Stimulated activated CD8-positive, alpha-beta memory T cell treated with anti-CD3 and anti-CD28 coated beads, Interleukin-12 subunit alpha, Interleukin-12 subunit beta, amount 100 ng/mL, for 24 hours (primary cell): ENCODE results near the gene SPATA20.

Experiments
- DNase-seq: peaks from one replicate; pipeline ENCODE4 v3.0.0-alpha.2; 2020; ENCODE audit errors: extremely low read depth

The SPATA20 gene

GRCh38 chr17:50578173-50578572, 31.2 kb downstream of the SPATA20 start:
- no peak for DNase-seq

- DNase-seq = no peak
These were observed 32.4 kb downstream of the SPATA20 start for GRCh38 chr17:50579399-50579798.

GRCh38 chr17:50580646-50581045, 33.7 kb downstream of the SPATA20 start:
- DNase-seq = no peak

- no peak for DNase-seq
These were observed 34.3 kb downstream of the SPATA20 start for GRCh38 chr17:50581316-50581715.

GRCh38 chr17:50582741-50583140, 35.8 kb downstream of the SPATA20 start:
- DNase-seq = no peak

- no peak for DNase-seq
These were observed 36.7 kb downstream of the SPATA20 start for GRCh38 chr17:50583641-50584040.

GRCh38 chr17:50584116-50584515, 37.1 kb downstream of the SPATA20 start:
- no peak for DNase-seq

- no peak for DNase-seq
These were observed 37.8 kb downstream of the SPATA20 start for GRCh38 chr17:50584749-50585148.

GRCh38 chr17:50585346-50585745, 38.4 kb downstream of the SPATA20 start:
- DNase-seq = no peak

GRCh38 chr17:50585891-50586290, 38.9 kb downstream of the SPATA20 start:
- DNase-seq = no peak

- DNase-seq = no peak
These were observed 39.7 kb downstream of the SPATA20 start for GRCh38 chr17:50586421-50587247.

GRCh38 chr17:50587571-50587970, 40.6 kb downstream of the SPATA20 start:
- no peak for DNase-seq

- DNase-seq = no peak
These were observed 41.5 kb downstream of the SPATA20 start for GRCh38 chr17:50588391-50589049.

- no peak for DNase-seq
These were observed 42.2 kb downstream of the SPATA20 start for GRCh38 chr17:50589095-50589705.

GRCh38 chr17:50590946-50591737, 44.2 kb downstream of the SPATA20 start:
- DNase-seq = no peak

GRCh38 chr17:50593321-50593720, 46.3 kb downstream of the SPATA20 start:
- DNase-seq = no peak

GRCh38 chr17:50594128-50594823, 47.3 kb downstream of the SPATA20 start:
- no peak for DNase-seq

GRCh38 chr17:50594892-50595291, 47.9 kb downstream of the SPATA20 start:
- DNase-seq = no peak

- DNase-seq = no peak
These were observed 49.4 kb downstream of the SPATA20 start for GRCh38 chr17:50596191-50597037.

- no peak for DNase-seq
These were observed 51.5 kb downstream of the SPATA20 start for GRCh38 chr17:50598487-50598886.
